ENCODE results near the gene PKHD1. TPM values are rescaled to one million over a fixed set of nuclear protein-coding genes. Genes with fewer than 3 reads are reported as not detected.

Gene PKHD1
- total and polyA plus RNA-seq, 2 of the 13 experiments (the other 11 are each of a cell fraction or from before 2014, with no cell fraction given), result 0.01 to 0.13 TPM

GRCh38 chr6:52015953-52016352 lies 71.5 kb downstream of the PKHD1 start (continued):
- TF ChIP-seq PRDM10 (CRISPR knock-in tag; IDR thresholded peaks at IDR 0.05; ENCODE audit: low read depth), result no peak
- no peak for TF ChIP-seq SSRP1 (CRISPR knock-in tag; IDR thresholded peaks at IDR 0.05)
- TF ChIP-seq ADNP (CRISPR knock-in tag; IDR thresholded peaks at IDR 0.05), result no peak
- TF ChIP-seq CEBPB (IDR thresholded peaks at IDR 0.05; ENCODE audit: borderline replicate concordance, low read depth, low read length), result no peak
- TF ChIP-seq KLF9 (CRISPR knock-in tag; IDR thresholded peaks at IDR 0.05; ENCODE audit: low read depth), result no peak
- TF ChIP-seq RFX1 (IDR thresholded peaks at IDR 0.05), result no peak
- no peak for TF ChIP-seq PRDM15 (CRISPR knock-in tag; IDR thresholded peaks at IDR 0.05)

Data from HepG2 (cell line).